ENCODE results near the gene RRH. TPM values are rescaled to one million over a fixed set of nuclear protein-coding genes. Genes with fewer than 3 reads are reported as not detected.

The RRH gene
- total RNA-seq, 1 experiment from 2014 or later, result not detected

- POLR2A ChIA-PET, result no interaction called here
- Mint-ChIP-seq H3K4me1 (no peaks in the 10 kb centered on the region), H3K27ac (no peak overlapping the region), H3K4me3 (no peak overlapping the region), H3K36me3 (no peaks in the 10 kb centered on the region; the same call in 1 of the 2 replicates), H3K9me3 (peaks cover 13% of the 10 kb centered on the region), H3K27me3 (ENCODE audit: low read depth) (no peaks in the 10 kb centered on the region)
- ATAC-seq (no peak), DNase-seq (ENCODE audit: low spot score) (no peak)
- no peak for TF ChIP-seq GTF2I (CRISPR knock-in tag; conservative IDR thresholded peaks at IDR 0.05)
- TF ChIP-seq AFF4 (CRISPR knock-in tag; IDR thresholded peaks at IDR 0.05; ENCODE audit: borderline replicate concordance), result no peak
- no peak for TF ChIP-seq CTCF (IDR thresholded peaks at IDR 0.05)
- no peak for TF ChIP-seq ATF2 (CRISPR knock-in tag; IDR thresholded peaks at IDR 0.05; ENCODE audit: borderline replicate concordance, low read depth)
- TF ChIP-seq E2F5 (CRISPR knock-in tag; IDR thresholded peaks at IDR 0.05), result no peak
- TF ChIP-seq ARID4B (CRISPR knock-in tag; IDR thresholded peaks at IDR 0.05; ENCODE audit: borderline replicate concordance), result no peak
- no peak for TF ChIP-seq ZNF425 (CRISPR knock-in tag; conservative IDR thresholded peaks at IDR 0.05)
- no peak for TF ChIP-seq ZNF138 (CRISPR knock-in tag; conservative IDR thresholded peaks at IDR 0.05)
- no peak for TF ChIP-seq IRF1 (CRISPR knock-in tag; IDR thresholded peaks at IDR 0.05)
- no peak for TF ChIP-seq FOXK1 (CRISPR knock-in tag; IDR thresholded peaks at IDR 0.05)
- TF ChIP-seq MAX (CRISPR knock-in tag; IDR thresholded peaks at IDR 0.05), result no peak
- CTCF ChIA-PET, result no interaction called here
Measured at GRCh38 chr4:109872950-109873656, 45.3 kb downstream of the RRH start.
